Left ventricle myocardium superior (tissue), 1 donor: ENCODE data around the gene NFIB. TPM values are rescaled to one million over a fixed set of nuclear protein-coding genes. Genes with fewer than 3 reads are reported as not detected.

Experiments
- ATAC-seq: fragments of 200-7000 bp; cut with Tn5 transposase; one replicate; pipeline ENCODE4 v1.9.1; 2020; ENCODE audit warnings: mild to moderate bottlenecking, moderate library complexity
- DNase-seq: peaks from one replicate; pipeline ENCODE4 v3.0.0-alpha.2; 2020
- intact Hi-C: fragments of 100-400 bp; cut with micrococcal nuclease; formaldehyde crosslinking; loops from one replicate; pipeline ENCODE4 v1.11.0; 2022
- total RNA-seq: library from RNA; stranded (reverse); fragmentation: NEBNext Ultra II Directional; extraction: Animal tissue kit (Norgen Biotek cat#: 25700); gene quantifications from one replicate; pipeline ENCODE4 v1.2.1, GENCODE V29; 2021
- donor health status: DM: no; HTN: yes; CAD: no; lungs with severe emphysema.

The NFIB gene
- total RNA-seq, 1 donor from 2014 or later: 110 TPM

DNA sequence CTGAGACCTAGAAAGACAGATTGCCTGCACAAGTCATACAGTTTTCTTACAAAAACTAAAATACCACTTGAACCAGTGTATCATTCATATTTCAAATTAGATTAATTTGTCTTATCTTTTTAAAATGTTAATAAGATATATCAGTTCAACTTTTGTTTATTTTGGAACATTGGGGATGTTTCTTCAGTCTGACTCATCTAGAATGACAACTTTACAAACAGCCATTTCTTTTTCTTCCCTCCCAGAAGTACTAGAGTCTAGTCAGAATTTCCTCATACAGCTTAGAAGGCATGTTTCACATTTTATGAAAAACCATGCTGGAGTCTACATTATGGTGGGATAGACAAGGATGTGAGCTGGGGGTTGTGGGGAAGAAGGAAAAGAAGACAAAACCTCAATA is 262.5 kb downstream of the NFIB start:
- intact Hi-C loops: no loop called here
- ATAC-seq (peak; percentile 26), DNase-seq (no peak)

DNA sequence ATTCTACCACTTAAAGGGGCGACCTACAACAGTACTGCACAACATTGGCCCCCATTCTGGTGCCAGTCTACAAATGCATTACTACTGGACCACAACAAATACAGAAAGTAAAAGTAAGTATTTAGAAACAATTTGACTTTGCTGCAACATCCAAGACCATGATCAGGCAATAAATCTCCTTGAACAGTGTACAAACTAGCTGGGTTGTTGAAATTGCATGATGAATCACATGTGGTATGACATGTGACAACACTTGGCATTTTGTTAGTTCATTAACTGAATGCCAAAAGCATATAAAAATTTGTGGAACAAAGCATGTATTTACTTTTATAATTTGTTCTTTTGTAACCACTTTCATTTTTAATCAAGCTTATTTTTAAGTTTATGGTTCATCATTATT is 270.5 kb downstream of the NFIB start:
- ATAC-seq: no peak
- DNase-seq: no peak
- intact Hi-C loops: no loop called here

DNA sequence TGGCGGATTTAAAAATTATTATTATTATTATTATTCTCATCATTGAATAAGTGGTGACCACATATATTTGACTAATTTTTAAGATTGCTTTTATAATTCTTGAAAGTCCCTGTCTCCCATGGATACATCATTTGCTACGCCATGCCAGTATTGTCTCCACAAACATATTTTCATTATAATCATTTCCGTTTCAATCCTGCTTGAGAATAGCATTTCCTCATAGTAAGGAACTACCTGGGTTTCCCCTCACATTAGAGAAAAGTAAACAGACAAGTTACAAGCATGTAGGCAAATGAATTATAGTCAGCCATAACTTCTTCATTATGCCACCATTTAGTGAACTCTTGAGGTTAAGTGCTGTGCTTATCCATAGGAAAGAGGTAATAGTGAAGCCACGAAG is 276.6 kb downstream of the NFIB start:
- no peak for DNase-seq
- intact Hi-C loops: loop anchor here (10.0 kb wide), 1 partner anchor 287 kb away; no protein-coding TSS in a partner anchor
- no peak for ATAC-seq

DNA sequence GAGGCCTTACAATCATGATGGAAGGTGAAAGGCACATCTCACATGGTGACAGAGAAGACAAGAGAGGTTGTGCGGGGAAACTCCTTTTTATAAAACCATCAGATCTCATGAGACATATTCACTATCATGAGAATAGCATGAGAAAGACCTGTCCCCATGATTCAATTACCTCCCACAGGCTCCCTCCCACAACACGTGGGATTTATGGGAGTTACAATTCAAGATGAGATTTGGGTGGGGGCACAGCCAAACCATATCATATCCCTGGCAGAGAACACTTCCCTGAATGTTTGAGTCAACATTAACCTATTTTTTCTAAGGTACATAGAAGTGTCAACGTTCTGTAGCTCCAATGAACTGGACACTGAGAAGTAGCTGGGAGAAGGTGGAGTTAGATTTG is 280.9 kb downstream of the NFIB start:
- DNase-seq (no peak), ATAC-seq (no peak)
- intact Hi-C loops: loop anchor here (10.0 kb wide), 1 partner anchor 292 kb away; no protein-coding TSS in a partner anchor
